Effector memory CD4-positive, alpha-beta T cell (primary cell): ENCODE results near the gene PNO1.
A peak's percentile ranks its signal among the peaks of the same experiment; 100 is the strongest.

Experiments used
- DNase-seq, 3 donors: peaks; one replicate each; pipeline ENCODE4 v3.0.0-alpha.2; 2020
- H3K27ac ChIP-seq: 2 replicates; pipeline ENCODE4 v1.7.0; 2013; ENCODE audit warnings: mild to moderate bottlenecking, low read length, moderate library complexity; ENCODE audit not compliant: insufficient read depth, poor library complexity, severe bottlenecking
- H3K27me3 ChIP-seq: replicated peaks from 2 replicates; pipeline ENCODE4 v1.7.0; 2013; ENCODE audit warnings: mild to moderate bottlenecking, low read length; ENCODE audit not compliant: insufficient read depth, control insufficient read depth, poor library complexity, severe bottlenecking
- H3K36me3 ChIP-seq: 2 replicates; pipeline ENCODE4 v1.7.0; 2013; ENCODE audit warnings: mild to moderate bottlenecking, low read length, moderate library complexity; ENCODE audit not compliant: control insufficient read depth, insufficient read depth
- H3K4me1 ChIP-seq: 2 replicates; pipeline ENCODE4 v1.7.0; 2013; ENCODE audit warnings: low read length, mild to moderate bottlenecking; ENCODE audit not compliant: control insufficient read depth, insufficient read depth, poor library complexity, severe bottlenecking
- H3K4me3 ChIP-seq: 2 replicates; pipeline ENCODE4 v1.7.0; 2013; ENCODE audit warnings: low read length, low read depth, mild to moderate bottlenecking; ENCODE audit not compliant: insufficient read depth, poor library complexity, severe bottlenecking
- H3K9me3 ChIP-seq: 2 replicates; pipeline ENCODE4 v1.7.0; 2013; ENCODE audit warnings: mild to moderate bottlenecking, low read length, moderate library complexity; ENCODE audit not compliant: control insufficient read depth

The PNO1 gene

GRCh38 chr2:68214381-68214780 lies 56.7 kb downstream of the PNO1 start:
- peaks cover 4% of the 10 kb centered on the region for H3K36me3 ChIP-seq
- no peaks in the 10 kb centered on the region for H3K9me3 ChIP-seq
- H3K27me3 ChIP-seq, result no peaks in the 10 kb centered on the region
- H3K27ac ChIP-seq, result no peak overlapping the region
- H3K4me1 ChIP-seq, result peaks cover 6% of the 10 kb centered on the region
- no peak for DNase-seq
- no peak overlapping the region for H3K4me3 ChIP-seq

- H3K4me3 ChIP-seq, result no peak overlapping the region
- peaks cover 11% of the 10 kb centered on the region for H3K4me1 ChIP-seq
- no peaks in the 10 kb centered on the region for H3K27me3 ChIP-seq
- DNase-seq, result no peak
- no peaks in the 10 kb centered on the region for H3K9me3 ChIP-seq
- no peak overlapping the region for H3K27ac ChIP-seq
- H3K36me3 ChIP-seq, result peaks cover 1% of the 10 kb centered on the region
These were observed 59.0 kb downstream of the PNO1 start for GRCh38 chr2:68216454-68217310.

GRCh38 chr2:68217729-68218128 lies 60.0 kb downstream of the PNO1 start:
- H3K27me3 ChIP-seq, result no peaks in the 10 kb centered on the region
- no peaks in the 10 kb centered on the region for H3K36me3 ChIP-seq
- DNase-seq, result no peak
- no peak overlapping the region for H3K4me3 ChIP-seq
- H3K9me3 ChIP-seq, result no peaks in the 10 kb centered on the region
- peaks cover 11% of the 10 kb centered on the region for H3K4me1 ChIP-seq
- no peak overlapping the region for H3K27ac ChIP-seq

- Histone ChIP-seq H3K4me3 (no peak overlapping the region), H3K27ac (no peak overlapping the region), H3K27me3 (no peaks in the 10 kb centered on the region), H3K36me3 (no peaks in the 10 kb centered on the region), H3K4me1 (peaks cover 11% of the 10 kb centered on the region), H3K9me3 (no peaks in the 10 kb centered on the region)
- no peak for DNase-seq
These were observed 60.7 kb downstream of the PNO1 start for GRCh38 chr2:68218343-68218901.

- Histone ChIP-seq H3K27ac (no peak overlapping the region), H3K9me3 (no peaks in the 10 kb centered on the region), H3K4me1 (peaks cover 17% of the 10 kb centered on the region), H3K27me3 (no peaks in the 10 kb centered on the region), H3K36me3 (no peaks in the 10 kb centered on the region), H3K4me3 (no peak overlapping the region)
- DNase-seq, result no peak
These were observed 64.6 kb downstream of the PNO1 start for GRCh38 chr2:68222287-68222686.

GRCh38 chr2:68223419-68223818 lies 65.7 kb downstream of the PNO1 start:
- DNase-seq, result no peak
- H3K36me3 ChIP-seq, result no peaks in the 10 kb centered on the region
- peaks cover 11% of the 10 kb centered on the region for H3K4me1 ChIP-seq
- H3K27me3 ChIP-seq, result no peaks in the 10 kb centered on the region
- no peak overlapping the region for H3K27ac ChIP-seq
- H3K9me3 ChIP-seq, result no peaks in the 10 kb centered on the region
- H3K4me3 ChIP-seq, result no peak overlapping the region

- Histone ChIP-seq H3K36me3 (no peaks in the 10 kb centered on the region), H3K27ac (no peak overlapping the region), H3K9me3 (no peaks in the 10 kb centered on the region), H3K4me3 (no peak overlapping the region), H3K27me3 (no peaks in the 10 kb centered on the region), H3K4me1 (peaks cover 6% of the 10 kb centered on the region)
- peak in 1 of 3 donors; percentile 11 for DNase-seq
These were observed 67.5 kb downstream of the PNO1 start for GRCh38 chr2:68225119-68225632.
